LNCaP clone FGC (cell line): ENCODE results near the gene DCTN4.

Experiments used
- DNase-seq: peaks from one replicate; pipeline ENCODE4 v3.0.0-alpha.2; 2011; ENCODE audit warnings: low read depth
- H3K4me3 ChIP-seq: 2 replicates; pipeline ENCODE4 v1.5.1; 2011; ENCODE audit warnings: mild to moderate bottlenecking, low read depth, low read length, control low read depth
- CTCF ChIP-seq: IDR thresholded peaks from 2 replicates; pipeline ENCODE4 v1.5.1; 2012; ENCODE audit warnings: mild to moderate bottlenecking; ENCODE audit not compliant: control insufficient read depth, insufficient read depth; ENCODE audit errors: extremely low read depth

DCTN4 gene

GRCh38 chr5:150710165-150710564, 48.7 kb downstream of the DCTN4 start:
- peak; percentile 18; the same call in 1 of the 2 replicates for TF ChIP-seq CTCF
- DNase-seq, result no peak
- H3K4me3 ChIP-seq, result no peak overlapping the region

GRCh38 chr5:150706776-150707390, 51.9 kb downstream of the DCTN4 start:
- H3K4me3 ChIP-seq, result no peak overlapping the region
- no peak for TF ChIP-seq CTCF
- no peak for DNase-seq

GRCh38 chr5:150703762-150704161, 55.1 kb downstream of the DCTN4 start:
- no peak for TF ChIP-seq CTCF
- no peak overlapping the region for H3K4me3 ChIP-seq
- DNase-seq, result no peak

- peak within 1 kb of the TSS; percentile 96 for H3K4me3 ChIP-seq
- peak; percentile 55 for TF ChIP-seq CTCF
- peak; percentile 72 for DNase-seq
These were observed 58.0 kb downstream of the DCTN4 start, which contains the start of gene RBM22 for GRCh38 chr5:150700594-150701377. TSS of gene RBM22 (minus strand) at chr5:150701062. CDS start at chr5:150700985, 77 bp downstream.

GRCh38 chr5:150700246-150700593, 58.6 kb downstream of the DCTN4 start:
- no peak for DNase-seq
- peak overlapping the region; percentile 96 for H3K4me3 ChIP-seq
- no peak for TF ChIP-seq CTCF

- H3K4me3 ChIP-seq, result no peak overlapping the region
- no peak for TF ChIP-seq CTCF
- no peak for DNase-seq
These were observed 64.2 kb downstream of the DCTN4 start for GRCh38 chr5:150694612-150695011.
